HG03457 (cell line): ENCODE measurements around the gene MKNK1.

Source experiments
- ATAC-seq: cut with Tn5 transposase; IDR thresholded peaks from one replicate; pipeline ENCODE4 v1.9.1; 2021; ENCODE audit warnings: moderate number of reproducible peaks; ENCODE audit not compliant: unreplicated experiment

The MKNK1 gene

DNA sequence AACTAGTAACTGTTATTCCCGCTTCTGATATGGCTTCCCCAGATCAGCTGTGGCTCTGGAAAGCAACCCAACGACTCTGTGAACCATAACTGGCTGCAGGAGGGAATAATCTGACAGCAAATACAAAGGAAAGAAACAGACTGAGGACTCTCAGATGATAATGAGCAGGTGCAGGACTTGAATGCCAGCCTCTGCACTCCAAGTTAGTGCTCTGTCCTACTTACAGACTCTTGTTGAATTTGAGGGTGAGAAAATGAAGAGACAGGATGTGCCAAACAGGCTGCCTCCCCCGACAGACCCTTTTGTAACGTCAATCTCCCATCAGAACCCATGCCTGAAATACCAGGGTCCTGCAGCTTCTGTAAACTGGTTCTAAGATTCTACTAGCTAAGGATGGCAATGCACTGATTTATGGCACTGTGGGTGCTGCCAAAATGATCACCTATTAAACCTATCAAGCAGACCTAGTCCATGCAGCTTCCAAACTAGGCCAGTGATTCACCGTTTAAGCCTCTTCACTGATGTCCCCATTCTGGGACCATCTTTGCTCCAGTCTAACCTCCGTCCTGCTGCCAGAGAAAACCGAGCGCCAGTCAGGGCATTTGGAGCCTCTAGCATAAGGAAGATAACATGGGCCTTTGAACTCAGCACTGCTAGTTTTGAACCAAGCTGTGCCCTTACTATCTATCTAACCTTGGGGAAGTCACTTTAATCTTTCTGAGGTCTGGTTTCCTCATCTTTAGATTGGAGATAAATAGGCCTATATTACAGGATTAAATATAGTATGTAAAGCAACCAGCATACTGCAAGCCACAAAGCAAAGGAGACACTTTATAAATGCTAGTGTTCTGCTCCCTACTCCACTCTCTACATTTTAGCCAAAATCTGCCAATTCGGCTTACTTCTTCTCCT, 4.8 kb downstream of the MKNK1 start:
- ATAC-seq, result no peak

DNA sequence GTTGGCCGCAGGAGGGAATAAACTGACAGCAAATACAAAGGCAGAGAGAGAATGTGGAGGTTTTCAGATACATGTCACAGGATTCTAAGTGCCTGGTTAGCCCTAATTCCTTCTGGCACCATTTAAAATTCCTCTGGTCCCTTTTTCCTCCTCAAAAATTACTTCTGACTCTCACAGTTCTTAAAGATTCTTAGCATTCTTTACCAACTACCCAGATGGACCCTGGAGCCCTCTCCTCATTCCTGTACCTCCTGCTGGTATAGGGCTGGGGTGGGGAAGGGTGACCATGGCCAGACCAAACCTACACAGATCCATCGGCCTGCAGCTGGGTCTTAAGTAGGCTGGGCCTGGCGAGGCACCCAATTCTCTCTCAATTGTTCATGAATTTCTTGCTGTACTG, 7.2 kb downstream of the MKNK1 start:
- no peak for ATAC-seq

DNA sequence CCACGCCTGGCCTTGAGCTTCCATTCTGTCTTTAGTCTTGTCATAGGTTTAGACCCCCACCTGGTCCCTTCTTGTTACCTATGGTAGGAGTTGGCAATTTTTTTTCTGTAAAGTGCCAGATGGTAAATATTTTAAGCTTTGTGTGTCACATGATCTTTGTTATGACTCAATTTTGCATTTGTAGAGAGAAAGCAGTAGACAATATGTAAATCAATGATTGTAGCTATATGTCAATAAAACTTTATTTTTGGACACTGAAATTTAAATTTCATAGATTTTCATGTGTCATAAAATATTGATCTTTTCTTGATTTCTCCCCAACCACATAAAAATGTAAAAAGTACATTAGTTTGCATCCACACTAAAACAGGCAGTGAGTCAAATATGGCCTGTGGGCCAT, 8.0 kb downstream of the MKNK1 start:
- no peak for ATAC-seq

DNA sequence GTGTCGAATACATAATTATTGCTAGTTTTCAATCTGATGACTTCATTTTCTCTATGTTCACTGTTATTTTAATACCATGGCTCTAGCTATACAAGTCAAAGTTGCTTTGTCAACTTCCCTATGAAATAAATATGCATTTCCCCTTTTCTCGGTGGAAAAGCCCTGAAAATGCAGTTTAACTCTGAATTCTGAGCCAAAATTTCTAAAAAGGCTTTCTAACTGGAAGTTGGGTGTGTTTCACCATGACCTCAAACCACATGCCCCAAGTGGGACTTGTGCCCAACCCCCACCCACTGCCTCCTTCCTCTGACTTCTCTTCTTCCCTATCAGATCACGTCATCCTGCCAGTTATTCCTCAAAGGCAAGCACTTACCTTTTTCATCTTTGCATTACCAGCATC, 8.9 kb downstream of the MKNK1 start:
- ATAC-seq, result no peak

DNA sequence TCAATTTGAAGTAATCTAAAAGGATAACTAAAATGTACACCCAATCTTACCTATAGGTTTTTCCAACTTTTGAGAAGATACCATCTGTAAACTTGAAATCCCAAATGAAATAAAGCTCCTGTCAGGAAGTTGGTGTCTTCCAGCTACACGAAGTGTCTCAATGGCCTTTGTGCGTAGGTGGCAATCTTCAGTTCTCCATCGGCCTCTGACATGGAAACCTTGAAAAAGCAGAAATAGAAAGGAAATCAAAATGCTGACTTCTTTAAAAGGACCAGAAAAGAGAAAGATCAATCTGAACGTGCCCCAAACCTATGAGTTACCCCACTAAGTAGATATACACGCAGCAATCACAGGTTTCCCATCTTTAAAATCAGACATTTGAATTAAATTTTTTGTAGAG, 10.0 kb downstream of the MKNK1 start:
- no peak for ATAC-seq

DNA sequence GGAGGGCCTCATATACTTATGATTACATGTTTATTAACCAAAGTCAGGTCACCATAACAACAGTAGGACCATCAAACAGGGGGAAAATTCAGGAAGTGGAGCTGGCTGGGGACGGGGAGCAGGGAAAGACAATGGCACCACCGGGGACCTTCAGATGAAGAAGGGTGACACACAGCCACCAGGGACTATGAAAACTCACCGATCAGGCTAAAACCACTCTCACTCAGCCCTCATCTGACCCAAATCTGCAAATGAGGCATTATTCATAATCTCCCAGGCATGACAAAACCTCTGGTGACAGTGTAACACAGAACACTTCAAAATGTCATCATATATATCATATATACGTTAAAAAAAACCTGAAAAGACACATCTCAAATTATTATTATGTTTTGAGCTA, 11.2 kb downstream of the MKNK1 start:
- no peak for ATAC-seq

DNA sequence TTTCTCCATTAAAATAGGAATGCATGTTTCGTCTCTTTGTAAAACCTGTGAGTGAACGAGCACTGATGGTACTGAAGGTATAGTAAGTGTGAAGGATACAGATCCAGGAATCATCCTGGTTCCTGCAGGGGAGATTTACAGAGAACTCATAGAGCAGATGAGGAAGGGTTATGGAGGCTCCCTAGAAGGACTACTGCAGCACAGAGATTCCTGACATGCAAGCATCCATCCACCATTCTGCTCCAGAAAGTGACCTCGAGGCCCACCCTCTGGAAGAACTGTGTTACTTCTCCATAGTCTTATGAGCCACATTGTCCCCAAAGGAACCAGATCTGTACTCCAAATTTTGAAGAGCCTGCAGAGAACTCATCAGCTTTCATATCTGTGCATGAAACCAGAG, 14.5 kb downstream of the MKNK1 start:
- ATAC-seq, result no peak

DNA sequence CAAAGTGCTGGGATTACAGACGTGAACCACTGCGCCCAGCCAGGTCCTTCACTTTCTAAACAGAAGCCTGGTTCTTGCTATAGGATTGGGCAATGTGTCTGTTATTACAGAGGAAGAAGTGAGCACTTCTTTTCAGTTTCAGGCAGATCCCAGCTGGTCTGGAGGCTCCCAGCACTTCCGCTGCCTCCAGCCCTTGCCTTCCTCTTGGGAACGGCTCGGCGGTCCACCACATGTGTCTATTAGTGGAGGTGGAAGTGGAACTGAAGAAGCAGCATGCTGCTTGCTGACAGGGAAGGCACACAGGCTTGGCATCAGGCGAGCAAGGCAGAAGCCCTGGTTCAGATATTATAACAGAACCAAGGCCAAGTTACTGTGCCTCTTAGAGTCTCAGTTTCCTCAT, 17.0 kb downstream of the MKNK1 start:
- ATAC-seq, result no peak

DNA sequence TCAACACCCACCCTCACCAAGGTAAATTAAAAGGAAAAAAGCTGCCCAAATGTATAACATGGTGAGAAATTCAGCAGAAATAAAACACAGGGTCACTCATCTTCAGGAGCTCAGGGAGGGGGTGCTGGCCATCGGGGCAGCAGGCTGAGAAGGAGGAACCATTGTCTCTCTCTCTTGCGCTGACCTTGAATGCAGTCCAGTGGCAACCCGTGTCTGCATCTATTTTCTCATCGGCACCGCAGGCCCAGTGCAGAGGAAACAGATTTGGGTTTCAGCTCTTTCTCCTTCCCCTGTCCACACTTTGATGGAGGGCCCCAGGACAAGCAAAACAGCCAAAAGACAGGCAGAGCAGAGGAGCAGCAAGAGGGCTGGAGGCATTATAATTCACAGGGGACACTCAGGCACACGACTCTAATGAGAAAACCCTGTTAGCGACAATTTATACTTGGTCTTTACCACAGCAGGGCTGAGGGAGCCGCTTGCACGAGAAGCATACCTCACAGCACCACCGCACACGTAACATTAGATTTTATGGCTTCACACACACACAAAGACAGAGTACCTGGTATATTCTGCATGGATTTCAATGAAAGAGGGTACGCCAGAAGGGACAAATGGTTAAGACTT, 18.6 kb downstream of the MKNK1 start:
- ATAC-seq, result no peak

DNA sequence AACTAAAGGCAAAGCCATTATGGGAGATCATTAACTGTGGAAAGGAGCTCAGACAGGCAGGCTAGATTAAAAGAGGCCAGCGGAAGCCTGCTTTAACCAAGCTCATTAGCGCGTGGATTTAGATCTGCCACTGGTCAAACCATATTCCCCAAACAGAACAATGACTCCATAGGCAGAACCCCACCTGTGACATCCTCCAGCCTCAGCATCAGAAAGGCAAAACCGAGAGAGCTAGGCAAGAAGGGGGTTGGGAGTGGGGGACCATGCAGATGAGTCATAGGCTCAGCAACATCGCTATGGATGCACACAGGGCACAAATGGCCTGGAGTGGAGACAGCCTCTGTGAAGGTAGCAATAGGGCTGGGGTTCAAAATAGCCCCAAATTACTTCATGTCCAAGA, 20.6 kb downstream of the MKNK1 start:
- no peak for ATAC-seq

DNA sequence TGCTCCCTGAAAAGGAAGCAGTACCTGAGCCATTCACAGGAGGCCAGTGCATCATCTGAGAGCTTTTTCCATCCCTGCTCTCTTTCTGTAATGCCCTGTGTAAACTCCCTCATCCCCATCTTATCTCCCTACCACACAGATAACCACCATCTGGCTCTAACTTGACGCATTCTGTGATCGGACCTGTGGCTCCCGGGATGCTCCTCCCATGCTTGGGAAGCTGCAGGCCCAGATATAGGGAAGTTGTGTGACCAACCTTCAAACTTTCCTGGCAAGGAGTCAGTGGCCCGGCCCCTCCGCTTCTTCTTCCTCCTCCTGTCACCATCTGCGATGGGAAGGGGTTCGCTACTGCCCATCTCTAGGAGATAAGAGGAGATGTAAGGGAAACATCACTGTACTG, 21.1 kb downstream of the MKNK1 start:
- no peak for ATAC-seq

DNA sequence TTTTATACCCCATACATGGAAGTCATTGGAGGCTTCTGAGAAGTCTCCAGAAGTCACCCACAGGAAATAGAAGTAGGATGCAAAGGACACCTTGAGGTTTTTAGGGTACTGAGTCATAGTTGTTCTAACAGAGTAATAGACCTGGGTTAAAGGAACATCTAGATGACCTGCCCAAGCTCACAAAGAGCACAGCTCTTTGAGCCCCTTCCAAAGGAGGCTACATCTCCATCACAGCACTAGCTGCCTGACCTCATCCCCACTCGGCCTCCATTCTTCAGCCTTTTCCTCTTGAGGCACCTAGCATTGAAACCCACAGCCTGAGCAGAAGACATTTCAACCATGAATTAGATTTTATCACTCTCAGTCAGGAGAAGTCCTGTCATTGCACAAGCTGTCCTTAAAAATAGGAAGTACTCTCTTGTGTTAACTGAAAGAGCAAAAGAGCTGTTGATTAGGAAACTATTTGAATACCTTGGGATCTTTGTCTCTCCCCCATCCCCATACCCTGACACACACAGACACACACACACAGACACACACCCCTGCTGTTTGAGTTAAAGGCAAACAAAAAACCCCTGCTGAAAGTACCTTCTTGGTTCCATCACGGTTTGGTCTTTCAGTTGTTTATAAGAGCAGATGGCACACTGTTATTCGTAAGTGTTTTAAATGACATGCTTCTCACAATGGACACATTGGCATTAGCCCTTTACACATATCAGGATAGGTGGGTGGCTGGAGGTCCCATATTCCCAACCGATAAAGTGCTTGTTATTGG, 22.2 kb downstream of the MKNK1 start:
- no peak for ATAC-seq

DNA sequence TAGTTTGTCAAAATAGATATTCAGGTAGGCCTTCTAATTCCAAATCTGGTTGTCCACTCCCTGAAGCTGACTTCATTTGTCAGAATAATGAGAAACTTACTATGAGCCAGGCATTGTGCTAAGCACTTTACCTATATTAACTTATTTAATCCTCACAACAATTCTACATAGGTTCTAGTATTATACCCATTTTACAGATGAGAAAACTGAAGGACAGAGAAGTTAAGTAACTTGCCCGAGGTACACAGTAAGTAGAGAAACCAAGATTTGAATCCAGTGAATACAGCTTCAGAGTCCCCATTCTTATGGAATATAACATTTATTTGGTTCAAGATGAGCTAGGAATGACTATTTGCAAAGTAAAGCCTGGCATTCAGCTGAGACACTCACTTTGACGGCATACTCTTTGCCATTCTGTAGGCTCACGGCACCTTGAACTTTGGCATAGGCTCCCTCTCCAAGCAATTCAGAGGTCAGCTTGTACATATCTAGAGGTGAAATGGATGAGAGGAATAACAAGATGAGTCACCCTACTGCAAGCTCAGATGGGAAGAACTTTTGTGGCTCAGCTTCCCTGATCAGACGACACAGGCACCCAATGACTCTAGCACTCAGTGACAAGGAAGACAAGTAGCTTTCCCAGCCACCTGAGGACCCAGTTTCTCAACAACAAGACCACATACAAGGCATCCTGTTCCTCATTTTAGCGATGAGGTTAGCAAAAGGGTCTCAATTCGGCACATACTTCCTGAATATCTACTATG, 23.7 kb downstream of the MKNK1 start:
- ATAC-seq, result no peak

DNA sequence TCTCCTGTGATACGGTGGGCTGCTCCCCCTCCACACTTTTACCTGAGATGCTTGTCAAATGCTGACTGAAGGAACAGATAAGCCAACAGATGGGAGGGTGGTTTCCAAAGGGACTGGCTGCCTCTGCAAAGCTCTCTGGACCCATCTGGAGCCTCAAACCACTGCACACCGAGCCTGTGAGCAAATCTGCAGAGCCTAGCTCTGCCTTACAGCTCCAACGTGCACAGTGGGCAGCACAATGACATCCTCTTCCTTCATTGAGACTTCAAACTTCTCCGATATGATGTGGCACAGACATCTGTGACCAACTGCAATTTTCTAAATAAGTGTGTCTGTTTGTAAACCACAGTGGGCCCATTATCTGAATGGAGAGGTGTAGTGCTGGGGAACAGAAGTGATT, 26.4 kb downstream of the MKNK1 start:
- ATAC-seq, result no peak

DNA sequence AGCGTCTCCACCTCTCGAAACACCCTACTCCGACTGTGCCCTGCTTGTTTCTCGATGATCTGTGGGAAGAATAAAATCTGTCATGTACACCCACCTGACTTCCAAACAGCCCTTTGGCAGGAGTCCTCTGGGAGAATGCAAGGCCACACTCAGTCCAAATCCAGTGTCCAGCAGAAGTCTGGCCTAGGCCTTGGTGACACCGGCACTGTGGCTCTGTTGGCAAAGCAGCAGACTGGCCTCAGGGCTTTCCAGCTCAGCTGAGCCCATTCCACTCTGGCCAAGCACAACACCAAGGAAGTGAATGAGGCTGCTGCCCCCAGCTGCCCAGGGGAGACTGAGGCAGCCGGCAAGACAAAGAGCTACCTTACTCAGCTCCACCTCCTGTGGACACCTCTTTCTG, 27.5 kb downstream of the MKNK1 start:
- no peak for ATAC-seq

DNA sequence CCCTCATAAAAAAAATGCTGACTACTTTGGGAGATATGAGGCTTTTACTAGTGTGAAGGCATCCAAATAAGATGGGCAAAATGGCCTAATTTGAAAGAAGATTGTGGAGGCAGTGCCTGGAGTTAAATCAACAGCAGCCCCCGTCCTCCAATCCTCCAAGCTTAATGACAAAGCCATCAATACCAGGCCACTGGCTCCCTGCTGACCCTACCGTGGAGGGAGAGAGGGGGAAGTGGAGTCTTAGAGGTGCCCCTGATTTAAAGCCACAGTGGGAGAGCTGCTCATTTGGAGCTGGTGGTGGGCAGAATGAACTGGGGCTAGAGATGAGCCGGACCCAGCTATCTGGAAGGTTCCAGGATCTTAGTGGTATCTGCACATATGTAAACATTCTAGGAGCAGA, 28.3 kb downstream of the MKNK1 start:
- ATAC-seq, result no peak

DNA sequence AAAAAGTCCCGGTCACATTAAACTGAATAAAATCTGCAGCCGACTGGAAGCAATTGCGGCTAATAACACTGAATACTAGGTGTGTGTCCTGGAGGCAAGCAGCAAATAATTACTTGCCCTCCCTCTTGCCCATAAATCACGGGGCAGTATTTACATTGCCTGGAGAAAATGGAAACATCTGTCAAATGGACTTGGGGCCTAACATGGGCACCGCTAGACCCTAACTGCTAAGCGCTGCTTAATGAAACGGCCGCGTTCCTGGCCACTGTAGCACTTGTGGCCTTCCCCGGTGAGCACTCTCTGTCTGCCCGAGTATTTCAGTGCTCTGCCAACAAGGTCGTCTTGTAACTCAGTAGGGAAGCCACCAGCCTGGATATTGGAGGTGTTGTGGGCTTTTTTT, 28.8 kb downstream of the MKNK1 start:
- ATAC-seq, result no peak

DNA sequence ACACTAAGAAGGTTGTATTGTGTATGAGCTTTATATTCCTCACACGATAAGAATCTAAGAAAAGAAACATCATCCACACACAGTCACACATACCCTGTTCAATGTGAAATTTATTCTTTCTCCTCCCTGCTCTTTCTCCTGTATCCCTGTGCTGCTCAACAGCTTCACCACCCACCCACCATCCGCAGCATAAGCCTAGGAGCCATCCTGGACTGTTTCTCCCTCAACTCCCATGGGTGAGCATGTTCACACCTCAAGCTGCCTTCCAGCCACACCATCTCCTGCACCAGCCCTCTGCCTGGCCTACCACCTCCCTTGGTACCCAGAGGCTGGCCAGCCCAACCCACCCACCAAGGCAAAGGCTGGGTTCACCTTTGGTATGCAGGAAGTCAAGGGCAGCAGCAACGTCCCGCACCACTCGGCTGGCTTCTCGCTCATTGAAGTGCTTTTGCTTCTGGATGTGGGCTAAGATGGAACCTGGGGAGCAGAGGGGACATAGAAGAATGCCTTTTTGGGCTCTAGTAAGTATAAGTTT, 32.3 kb downstream of the MKNK1 start:
- ATAC-seq, result no peak

DNA sequence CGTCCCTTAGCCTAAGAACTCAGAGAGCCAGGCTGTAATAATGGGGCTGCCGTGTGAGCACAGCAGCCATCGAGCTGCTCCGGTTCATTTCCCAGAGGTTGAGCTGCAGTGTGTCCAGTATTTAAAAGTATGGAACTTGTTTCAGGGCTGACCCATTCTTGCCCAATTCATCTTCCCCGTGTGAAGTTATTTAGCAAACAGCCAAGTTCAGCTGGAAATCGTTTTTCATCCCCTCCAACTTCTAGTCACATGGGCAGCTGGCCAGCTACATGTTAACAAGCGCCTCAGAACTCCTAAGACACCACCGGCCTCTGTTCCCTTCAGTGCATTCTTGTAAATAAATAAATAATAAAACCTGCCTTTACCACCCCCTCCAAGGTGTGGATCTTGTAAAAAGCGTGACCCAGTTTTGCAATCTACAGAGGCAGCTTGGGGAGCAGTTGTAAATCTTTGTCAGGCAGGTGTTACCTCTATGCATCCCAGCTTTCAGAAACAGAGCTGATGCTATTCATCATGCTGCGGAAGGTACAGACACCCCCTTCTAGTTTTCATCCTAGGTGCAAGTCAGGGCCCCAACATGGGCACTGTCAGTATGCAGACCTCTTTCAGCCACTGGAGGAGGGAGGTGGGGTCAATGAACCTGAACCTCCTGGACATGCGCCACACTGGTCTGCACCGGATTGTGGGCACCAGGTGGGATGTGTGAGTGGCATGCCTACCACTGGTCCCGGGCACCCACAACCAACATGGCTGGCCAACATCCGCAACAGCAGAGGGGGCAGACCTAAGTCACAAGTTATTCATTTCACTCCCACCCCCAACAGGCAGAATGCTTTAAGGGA, 34.0 kb downstream of the MKNK1 start:
- ATAC-seq, result no peak

DNA sequence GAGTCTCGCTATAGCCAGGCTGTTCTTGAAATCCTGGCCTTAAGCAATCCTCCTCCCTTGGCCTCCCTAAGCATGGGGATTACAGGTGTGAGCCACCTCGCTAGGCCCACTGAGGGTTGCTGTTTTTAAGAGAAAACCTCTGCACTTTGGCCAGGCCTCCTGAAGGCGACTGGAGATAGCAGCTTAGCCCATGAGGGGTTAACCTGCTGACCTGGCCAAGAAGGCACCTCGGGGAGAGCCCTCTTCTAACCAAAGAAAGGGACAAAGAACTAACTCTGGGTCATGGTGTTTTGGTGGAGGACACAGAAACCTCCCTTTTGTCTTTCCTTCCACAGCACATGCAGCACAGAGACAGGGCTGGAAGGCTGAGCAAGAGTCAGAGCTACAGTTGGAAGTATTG, 35.0 kb downstream of the MKNK1 start:
- ATAC-seq, result no peak
